ENCODE results near the gene TSPAN4.

Gene TSPAN4

GRCh38 chr11:836700-837099 lies 6.0 kb upstream of the TSPAN4 start:
- DNase-seq (ENCODE audit: low read depth): no peak

- no peak for DNase-seq (ENCODE audit: low read depth)
Measured at GRCh38 chr11:837189-837989, 5.3 kb upstream of the TSPAN4 start.

- DNase-seq (ENCODE audit: low read depth): no peak
Measured at GRCh38 chr11:837990-838307, 4.7 kb upstream of the TSPAN4 start.

- no peak for DNase-seq (ENCODE audit: low read depth)
Measured at GRCh38 chr11:838441-839279, 4.0 kb upstream of the TSPAN4 start.

GRCh38 chr11:839280-839623 lies 3.4 kb upstream of the TSPAN4 start:
- DNase-seq (ENCODE audit: low read depth): no peak

- no peak for DNase-seq (ENCODE audit: low read depth)
Measured at GRCh38 chr11:839875-840617, 2.6 kb upstream of the TSPAN4 start.

GRCh38 chr11:841981-842369 lies 677 bp upstream of the TSPAN4 start:
- DNase-seq (ENCODE audit: low read depth): no peak

- no peak for DNase-seq (ENCODE audit: low read depth)
Measured at GRCh38 chr11:843086-843734, 558 bp downstream of the TSPAN4 start.

GRCh38 chr11:843818-844692 lies 1.4 kb downstream of the TSPAN4 start:
- DNase-seq (ENCODE audit: low read depth): peak; percentile 94

GRCh38 chr11:844693-845644 lies 2.3 kb downstream of the TSPAN4 start:
- DNase-seq (ENCODE audit: low read depth): peak; percentile 76

GRCh38 chr11:845872-846495 lies 3.3 kb downstream of the TSPAN4 start:
- no peak for DNase-seq (ENCODE audit: low read depth)

GRCh38 chr11:846496-847098 lies 3.9 kb downstream of the TSPAN4 start:
- DNase-seq (ENCODE audit: low read depth): no peak

GRCh38 chr11:847876-848275 lies 5.2 kb downstream of the TSPAN4 start:
- no peak for DNase-seq (ENCODE audit: low read depth)

GRCh38 chr11:848380-848931 lies 5.8 kb downstream of the TSPAN4 start:
- no peak for DNase-seq (ENCODE audit: low read depth)

GRCh38 chr11:849104-849824 lies 6.6 kb downstream of the TSPAN4 start:
- DNase-seq (ENCODE audit: low read depth): no peak

GRCh38 chr11:849951-850774 lies 7.5 kb downstream of the TSPAN4 start:
- no peak for DNase-seq (ENCODE audit: low read depth)

Measured in HS-27A (cell line).